HEK293 (cell line): ENCODE data around the gene ADSS1.
A peak's percentile ranks its signal among the peaks of the same experiment; 100 is the strongest.

Source experiments
- CTCF ChIA-PET: fragments of 350-600 bp; formaldehyde crosslinking; extraction: SDS; loops from one replicate; lab custom pipeline; 2021; ENCODE audit warnings: antibody characterized with exemption; lab: Yijun Ruan, JAX
- POLR2A ChIA-PET: fragments of 300-600 bp; formaldehyde crosslinking; extraction: SDS; loops from one replicate; lab custom pipeline; 2020; ENCODE audit warnings: antibody characterized with exemption, inconsistent platforms; lab: Yijun Ruan, JAX
- H3K27ac ChIP-seq: fragments of 200-500 bp; sonication (Bioruptor generic); 2 replicates; pipeline ENCODE4 v1.5.1; 2014; ENCODE audit warnings: low read depth, low read length, control low read depth, inconsistent platforms; ENCODE audit errors: extremely low read depth
- H3K36me3 ChIP-seq, 2 experiments: fragments of 200-500 bp in 1 of 2; sonication (Bioruptor generic) in 1 of 2; 1 replicate in 1 of 2; 2 replicates in 1 of 2; pipeline ENCODE4 v1.5.1; 2014 to 2017; ENCODE audit warnings: inconsistent platforms in 2 of 2, low read length in 2 of 2; ENCODE audit not compliant: control insufficient read depth in 2 of 2, insufficient read depth in 1 of 2
- H3K4me1 ChIP-seq: fragments of 200-500 bp; sonication (Bioruptor generic); 2 replicates; pipeline ENCODE4 v1.5.1; 2014; ENCODE audit warnings: mild to moderate bottlenecking, low read length, inconsistent platforms; ENCODE audit not compliant: control insufficient read depth, insufficient read depth
- H3K4me3 ChIP-seq: 2 replicates; pipeline ENCODE4 v1.5.1; 2011; ENCODE audit warnings: low read depth, mild to moderate bottlenecking, control low read depth, low read length, moderate library complexity
- H3K9me3 ChIP-seq: fragments of 200-500 bp; sonication (Bioruptor generic); 2 replicates; pipeline ENCODE4 v1.5.1; 2014; ENCODE audit warnings: low read depth, low read length, inconsistent platforms; ENCODE audit not compliant: control insufficient read depth, insufficient read depth
- EGR2 ChIP-seq: fragments of 450-650 bp; formaldehyde crosslinking; IDR thresholded peaks from 2 replicates; pipeline ENCODE4 v1.5.1; 2016; ENCODE audit warnings: low read depth, missing biosample characterization, missing genetic modification characterization
- KLF1 ChIP-seq: fragments of 450-650 bp; formaldehyde crosslinking; IDR thresholded peaks from 2 replicates; pipeline ENCODE4 v1.5.1; 2016; ENCODE audit warnings: missing biosample characterization, missing genetic modification characterization
- SP7 ChIP-seq: fragments of 450-650 bp; formaldehyde crosslinking; IDR thresholded peaks from 2 replicates; pipeline ENCODE4 v1.5.1; 2016; ENCODE audit warnings: missing biosample characterization, missing genetic modification characterization
- ZBTB17 ChIP-seq: fragments of 450-650 bp; formaldehyde crosslinking; IDR thresholded peaks from 2 replicates; pipeline ENCODE4 v1.5.1; 2016; ENCODE audit warnings: missing biosample characterization, missing genetic modification characterization
- ZBTB7A ChIP-seq: fragments of 450-650 bp; formaldehyde crosslinking; IDR thresholded peaks from 2 replicates; pipeline ENCODE4 v1.5.1; 2016; ENCODE audit warnings: low read depth, missing biosample characterization, missing genetic modification characterization
- ZFHX2 ChIP-seq: fragments of 450-650 bp; formaldehyde crosslinking; conservative IDR thresholded peaks from 2 replicates; pipeline ENCODE4 v1.5.1; 2016; ENCODE audit warnings: missing biosample characterization, missing genetic modification characterization
- ZNF10 ChIP-seq: fragments of 450-650 bp; formaldehyde crosslinking; IDR thresholded peaks from 2 replicates; pipeline ENCODE4 v1.5.1; 2017; ENCODE audit warnings: missing biosample characterization, missing genetic modification characterization
- ZNF133 ChIP-seq: fragments of 450-650 bp; formaldehyde crosslinking; IDR thresholded peaks from 2 replicates; pipeline ENCODE4 v1.5.1; 2016; ENCODE audit warnings: missing biosample characterization, missing genetic modification characterization
- ZNF155 ChIP-seq: fragments of 450-650 bp; formaldehyde crosslinking; IDR thresholded peaks from 2 replicates; pipeline ENCODE4 v1.5.1; 2016; ENCODE audit warnings: missing biosample characterization, missing genetic modification characterization
- ZNF184 ChIP-seq: fragments of 450-650 bp; IDR thresholded peaks from 2 replicates; pipeline ENCODE4 v1.5.1; 2018; ENCODE audit warnings: missing biosample characterization, mild to moderate bottlenecking, missing genetic modification characterization
- ZNF19 ChIP-seq: fragments of 450-650 bp; formaldehyde crosslinking; IDR thresholded peaks from 2 replicates; pipeline ENCODE4; 2016; ENCODE audit warnings: missing biosample characterization, missing genetic modification characterization, low read depth
- ZNF2 ChIP-seq: fragments of 450-650 bp; formaldehyde crosslinking; IDR thresholded peaks from 2 replicates; pipeline ENCODE4 v1.5.1; 2016; ENCODE audit warnings: missing biosample characterization, missing genetic modification characterization
- ZNF324 ChIP-seq: fragments of 450-650 bp; formaldehyde crosslinking; IDR thresholded peaks from 2 replicates; pipeline ENCODE4 v1.5.1; 2016; ENCODE audit warnings: missing biosample characterization, missing genetic modification characterization
- ZNF366 ChIP-seq: fragments of 450-650 bp; formaldehyde crosslinking; conservative IDR thresholded peaks from 2 replicates; pipeline ENCODE4 v1.5.1; 2016; ENCODE audit warnings: missing biosample characterization, missing genetic modification characterization
- ZNF394 ChIP-seq: fragments of 450-650 bp; formaldehyde crosslinking; IDR thresholded peaks from 2 replicates; pipeline ENCODE4 v1.5.1; 2016; ENCODE audit warnings: missing biosample characterization, missing genetic modification characterization, mild to moderate bottlenecking, moderate library complexity, borderline replicate concordance
- ZNF501 ChIP-seq: fragments of 450-650 bp; formaldehyde crosslinking; IDR thresholded peaks from 2 replicates; pipeline ENCODE4 v1.5.1; 2016; ENCODE audit warnings: missing biosample characterization, missing genetic modification characterization
- ZNF544 ChIP-seq: fragments of 450-650 bp; formaldehyde crosslinking; IDR thresholded peaks from 2 replicates; pipeline ENCODE4 v1.5.0; 2017; ENCODE audit warnings: missing biosample characterization, missing genetic modification characterization
- ZNF621 ChIP-seq: fragments of 450-650 bp; formaldehyde crosslinking; IDR thresholded peaks from 2 replicates; pipeline ENCODE4 v1.5.1; 2017; ENCODE audit warnings: missing biosample characterization, missing genetic modification characterization
- ZNF623 ChIP-seq: fragments of 450-650 bp; formaldehyde crosslinking; IDR thresholded peaks from 2 replicates; pipeline ENCODE4 v1.5.1; 2016; ENCODE audit warnings: missing biosample characterization, missing genetic modification characterization
- ZNF629 ChIP-seq: fragments of 450-650 bp; formaldehyde crosslinking; IDR thresholded peaks from 2 replicates; pipeline ENCODE4 v1.5.1; 2017; ENCODE audit warnings: missing biosample characterization, missing genetic modification characterization
- ZNF664 ChIP-seq: fragments of 450-650 bp; formaldehyde crosslinking; IDR thresholded peaks from 2 replicates; pipeline ENCODE4 v1.5.1; 2016; ENCODE audit warnings: missing biosample characterization, missing genetic modification characterization
- ZSCAN23 ChIP-seq: fragments of 450-650 bp; formaldehyde crosslinking; IDR thresholded peaks from 2 replicates; pipeline ENCODE4 v1.5.1; 2016; ENCODE audit warnings: missing biosample characterization, missing genetic modification characterization
- TF ChIP-seq, protein P1 (sequence below): fragments of 450-650 bp; formaldehyde crosslinking; IDR thresholded peaks from 2 replicates; pipeline ENCODE4; 2016; ENCODE audit warnings: missing biosample characterization, missing genetic modification characterization
- TF ChIP-seq, protein P2 (sequence below): fragments of 450-650 bp; formaldehyde crosslinking; IDR thresholded peaks from 2 replicates; pipeline ENCODE4 v1.5.1; 2016; ENCODE audit warnings: missing biosample characterization, missing genetic modification characterization
- TF ChIP-seq, protein P3 (sequence below): fragments of 450-650 bp; formaldehyde crosslinking; IDR thresholded peaks from 2 replicates; pipeline ENCODE4 v1.5.1; 2016; ENCODE audit warnings: missing biosample characterization, missing genetic modification characterization
- TF ChIP-seq, protein P4 (sequence below): fragments of 450-650 bp; formaldehyde crosslinking; IDR thresholded peaks from 2 replicates; pipeline ENCODE4 v1.5.1; 2016; ENCODE audit warnings: missing biosample characterization, missing genetic modification characterization, low read depth
- TF ChIP-seq, protein P5 (sequence below): fragments of 450-650 bp; IDR thresholded peaks from 2 replicates; pipeline ENCODE4 v1.5.1; 2018; ENCODE audit warnings: missing biosample characterization, missing genetic modification characterization

The ADSS1 gene

DNA sequence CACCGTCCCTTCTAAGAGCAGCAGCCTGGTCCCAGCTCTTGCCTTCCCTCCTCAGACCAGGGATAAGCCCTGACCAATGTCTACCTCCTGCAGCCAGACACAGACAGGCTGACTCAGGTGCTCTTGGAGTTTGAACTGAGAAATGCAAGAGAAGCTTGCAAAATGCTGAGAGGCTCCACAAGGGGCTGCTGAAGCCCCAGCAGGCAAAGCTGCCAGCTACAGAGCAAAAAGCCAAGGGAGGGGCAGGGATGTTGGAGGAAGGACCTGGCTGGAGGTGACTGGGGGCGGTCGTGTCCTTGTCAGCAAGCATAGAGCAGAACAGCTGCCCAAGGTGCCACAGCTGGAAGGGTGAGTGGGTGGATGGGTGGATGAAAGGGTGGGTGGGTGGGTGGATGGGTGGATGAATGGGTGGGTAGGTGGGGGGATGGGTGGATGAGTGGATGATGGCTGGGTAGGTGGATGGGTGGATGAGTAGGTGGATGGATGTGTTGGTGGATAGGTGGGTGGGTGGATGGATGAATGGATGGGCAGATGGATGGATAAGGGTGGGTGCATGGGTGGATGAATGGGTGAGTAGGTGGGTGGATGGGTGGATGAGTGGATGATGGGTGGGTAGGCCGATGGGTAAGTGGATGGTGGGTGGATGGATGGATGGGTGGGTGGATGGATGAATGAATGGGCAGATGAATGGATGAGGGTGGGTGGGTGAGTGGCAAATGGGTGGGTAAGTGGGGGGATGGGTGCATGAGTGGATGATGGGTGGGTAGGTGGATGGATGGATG is 38.6 kb upstream of the ADSS1 start:
- H3K27ac ChIP-seq = no peak overlapping the region
- TF ChIP-seq ZFHX2 (tag by site-specific recombination) = peak; percentile 99
- TF ChIP-seq EGR2 (tag by site-specific recombination) = peak; percentile 96
- no peak for TF ChIP-seq ZBTB7A (tag by site-specific recombination)
- TF ChIP-seq KLF1 = peak; percentile 97
- ChIA-PET POLR2A (no interaction called here), CTCF (no interaction called here)
- no peaks in the 10 kb centered on the region for H3K9me3 ChIP-seq
- no peaks in the 10 kb centered on the region for H3K36me3 ChIP-seq
- no peak overlapping the region for H3K4me3 ChIP-seq
- H3K4me1 ChIP-seq = peaks cover 5% of the 10 kb centered on the region; the same call in 1 of the 2 replicates

DNA sequence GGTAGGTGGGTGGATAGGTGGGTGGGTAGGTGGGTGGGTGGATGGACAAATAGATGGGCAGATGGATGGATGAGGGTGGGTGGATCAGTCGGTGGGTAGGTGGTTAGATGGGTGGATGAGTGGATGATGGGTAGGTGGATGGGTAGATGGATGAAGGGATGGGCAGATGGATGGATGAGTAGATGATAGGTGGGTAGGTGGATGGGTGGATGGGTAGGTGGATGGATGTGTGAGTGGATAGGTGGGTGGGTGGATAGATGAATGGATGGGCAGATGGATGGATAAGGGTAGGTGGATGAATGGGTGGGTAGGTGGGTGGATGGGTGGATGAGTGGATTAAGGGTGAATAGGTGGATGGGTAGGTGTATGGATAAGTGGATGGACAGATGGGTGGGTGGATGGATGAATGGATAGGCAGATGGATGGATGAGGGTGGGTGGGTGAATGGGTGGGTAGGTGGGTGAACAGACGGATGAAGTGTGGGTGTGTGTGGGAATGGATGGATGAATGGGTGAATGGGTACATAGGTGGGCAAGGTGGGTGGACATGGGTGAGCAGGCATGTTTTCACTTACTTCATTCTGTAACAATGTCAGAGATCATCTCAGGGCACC is 37.9 kb upstream of the ADSS1 start:
- Histone ChIP-seq H3K4me3 (no peak overlapping the region), H3K4me1 (peaks cover 3% of the 10 kb centered on the region; the same call in 1 of the 2 replicates), H3K36me3 (peaks cover 0 to 3% of the 10 kb centered on the region in 2 experiments; a peak in 1 of 3 replicates), H3K27ac (no peak overlapping the region), H3K9me3 (no peaks in the 10 kb centered on the region)
- ChIA-PET CTCF (no interaction called here), POLR2A (no interaction called here)
- TF ChIP-seq ZSCAN23 = no peak
- no peak for TF ChIP-seq ZNF184 (tag by site-specific recombination)
- no peak for TF ChIP-seq ZNF133
- TF ChIP-seq, protein P1, sequence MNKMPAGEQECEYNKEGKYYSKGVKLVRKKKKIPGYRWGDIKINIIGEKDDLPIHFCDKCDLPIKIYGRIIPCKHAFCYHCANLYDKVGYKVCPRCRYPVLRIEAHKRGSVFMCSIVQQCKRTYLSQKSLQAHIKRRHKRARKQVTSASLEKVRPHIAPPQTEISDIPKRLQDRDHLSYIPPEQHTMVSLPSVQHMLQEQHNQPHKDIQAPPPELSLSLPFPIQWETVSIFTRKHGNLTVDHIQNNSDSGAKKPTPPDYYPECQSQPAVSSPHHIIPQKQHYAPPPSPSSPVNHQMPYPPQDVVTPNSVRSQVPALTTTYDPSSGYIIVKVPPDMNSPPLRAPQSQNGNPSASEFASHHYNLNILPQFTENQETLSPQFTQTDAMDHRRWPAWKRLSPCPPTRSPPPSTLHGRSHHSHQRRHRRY = no peak
- TF ChIP-seq ZNF664 (tag by site-specific recombination) = no peak
- no peak for TF ChIP-seq ZNF623 (tag by site-specific recombination)
- TF ChIP-seq, protein P2, sequence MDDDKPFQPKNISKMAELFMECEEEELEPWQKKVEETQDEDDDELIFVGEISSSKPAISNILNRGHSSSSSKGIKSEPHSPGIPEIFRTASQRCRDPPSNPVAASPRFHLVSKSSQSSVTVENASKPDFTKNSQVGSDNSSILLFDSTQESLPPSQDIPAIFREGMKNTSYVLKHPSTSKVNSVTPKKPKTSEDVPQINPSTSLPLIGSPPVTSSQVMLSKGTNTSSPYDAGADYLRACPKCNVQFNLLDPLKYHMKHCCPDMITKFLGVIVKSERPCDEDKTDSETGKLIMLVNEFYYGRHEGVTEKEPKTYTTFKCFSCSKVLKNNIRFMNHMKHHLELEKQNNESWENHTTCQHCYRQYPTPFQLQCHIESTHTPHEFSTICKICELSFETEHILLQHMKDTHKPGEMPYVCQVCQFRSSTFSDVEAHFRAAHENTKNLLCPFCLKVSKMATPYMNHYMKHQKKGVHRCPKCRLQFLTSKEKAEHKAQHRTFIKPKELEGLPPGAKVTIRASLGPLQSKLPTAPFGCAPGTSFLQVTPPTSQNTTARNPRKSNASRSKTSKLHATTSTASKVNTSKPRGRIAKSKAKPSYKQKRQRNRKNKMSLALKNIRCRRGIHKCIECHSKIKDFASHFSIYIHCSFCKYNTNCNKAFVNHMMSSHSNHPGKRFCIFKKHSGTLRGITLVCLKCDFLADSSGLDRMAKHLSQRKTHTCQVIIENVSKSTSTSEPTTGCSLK (tag by site-specific recombination) = no peak
- TF ChIP-seq ZNF155 (tag by site-specific recombination) = no peak
- TF ChIP-seq ZBTB17 (tag by site-specific recombination) = peak; percentile 83
- no peak for TF ChIP-seq ZNF501 (tag by site-specific recombination)
- peak; percentile 99 for TF ChIP-seq ZFHX2 (tag by site-specific recombination)
- TF ChIP-seq ZNF394 (tag by site-specific recombination) = no peak
- TF ChIP-seq ZNF10 (tag by site-specific recombination) = no peak
- TF ChIP-seq ZNF366 = peak; percentile 91
- TF ChIP-seq, protein P3, sequence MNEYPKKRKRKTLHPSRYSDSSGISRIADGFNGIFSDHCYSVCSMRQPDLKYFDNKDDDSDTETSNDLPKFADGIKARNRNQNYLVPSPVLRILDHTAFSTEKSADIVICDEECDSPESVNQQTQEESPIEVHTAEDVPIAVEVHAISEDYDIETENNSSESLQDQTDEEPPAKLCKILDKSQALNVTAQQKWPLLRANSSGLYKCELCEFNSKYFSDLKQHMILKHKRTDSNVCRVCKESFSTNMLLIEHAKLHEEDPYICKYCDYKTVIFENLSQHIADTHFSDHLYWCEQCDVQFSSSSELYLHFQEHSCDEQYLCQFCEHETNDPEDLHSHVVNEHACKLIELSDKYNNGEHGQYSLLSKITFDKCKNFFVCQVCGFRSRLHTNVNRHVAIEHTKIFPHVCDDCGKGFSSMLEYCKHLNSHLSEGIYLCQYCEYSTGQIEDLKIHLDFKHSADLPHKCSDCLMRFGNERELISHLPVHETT (tag by site-specific recombination) = no peak
- no peak for TF ChIP-seq SP7 (tag by site-specific recombination)
- TF ChIP-seq, protein P4, sequence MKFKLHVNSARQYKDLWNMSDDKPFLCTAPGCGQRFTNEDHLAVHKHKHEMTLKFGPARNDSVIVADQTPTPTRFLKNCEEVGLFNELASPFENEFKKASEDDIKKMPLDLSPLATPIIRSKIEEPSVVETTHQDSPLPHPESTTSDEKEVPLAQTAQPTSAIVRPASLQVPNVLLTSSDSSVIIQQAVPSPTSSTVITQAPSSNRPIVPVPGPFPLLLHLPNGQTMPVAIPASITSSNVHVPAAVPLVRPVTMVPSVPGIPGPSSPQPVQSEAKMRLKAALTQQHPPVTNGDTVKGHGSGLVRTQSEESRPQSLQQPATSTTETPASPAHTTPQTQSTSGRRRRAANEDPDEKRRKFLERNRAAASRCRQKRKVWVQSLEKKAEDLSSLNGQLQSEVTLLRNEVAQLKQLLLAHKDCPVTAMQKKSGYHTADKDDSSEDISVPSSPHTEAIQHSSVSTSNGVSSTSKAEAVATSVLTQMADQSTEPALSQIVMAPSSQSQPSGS = no peak
- TF ChIP-seq ZNF629 (tag by site-specific recombination) = no peak
- TF ChIP-seq ZNF621 (tag by site-specific recombination) = no peak
- TF ChIP-seq ZNF544 (tag by site-specific recombination) = no peak
- TF ChIP-seq, protein P5, sequence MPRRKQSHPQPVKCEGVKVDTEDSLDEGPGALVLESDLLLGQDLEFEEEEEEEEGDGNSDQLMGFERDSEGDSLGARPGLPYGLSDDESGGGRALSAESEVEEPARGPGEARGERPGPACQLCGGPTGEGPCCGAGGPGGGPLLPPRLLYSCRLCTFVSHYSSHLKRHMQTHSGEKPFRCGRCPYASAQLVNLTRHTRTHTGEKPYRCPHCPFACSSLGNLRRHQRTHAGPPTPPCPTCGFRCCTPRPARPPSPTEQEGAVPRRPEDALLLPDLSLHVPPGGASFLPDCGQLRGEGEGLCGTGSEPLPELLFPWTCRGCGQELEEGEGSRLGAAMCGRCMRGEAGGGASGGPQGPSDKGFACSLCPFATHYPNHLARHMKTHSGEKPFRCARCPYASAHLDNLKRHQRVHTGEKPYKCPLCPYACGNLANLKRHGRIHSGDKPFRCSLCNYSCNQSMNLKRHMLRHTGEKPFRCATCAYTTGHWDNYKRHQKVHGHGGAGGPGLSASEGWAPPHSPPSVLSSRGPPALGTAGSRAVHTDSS = no peak
- no peak for TF ChIP-seq ZNF19 (tag by site-specific recombination)
- no peak for TF ChIP-seq ZNF324 (tag by site-specific recombination)
- no peak for TF ChIP-seq ZNF2 (tag by site-specific recombination)
